ENCODE data around the gene SDK1. TPM values are rescaled to one million over a fixed set of nuclear protein-coding genes. Genes with fewer than 3 reads are reported as not detected.

SDK1 gene
- total and polyA plus RNA-seq, 10 of the 15 experiments (the other 5 are each of a cell fraction or from before 2014, with no cell fraction given), result 0.14 to 0.33 TPM; not detected in 8

GRCh38 chr7:4163565-4164203 lies 862.6 kb downstream of the SDK1 start:
- Histone ChIP-seq H3K36me3 (ENCODE audit: control insufficient read depth in 2 of 2, insufficient read depth in 2 of 2, low read length in 1 of 2) (no peaks in the 10 kb centered on the region), H3K4me2 (ENCODE audit: control insufficient read depth, insufficient read depth) (no peak overlapping the region), H3K27ac (ENCODE audit: control insufficient read depth, insufficient read depth) (no peak overlapping the region), H3K27me3 (replicated peaks in 1 of 2; ENCODE audit: control insufficient read depth in 2 of 2, insufficient read depth in 2 of 2, low read length in 1 of 2) (no peaks in the 10 kb centered on the region), H3K9ac (ENCODE audit: control insufficient read depth, insufficient read depth, low read length) (no peak overlapping the region), H4K20me1 (ENCODE audit: control insufficient read depth, insufficient read depth) (no peaks in the 10 kb centered on the region), H3K4me1 (ENCODE audit: control insufficient read depth, insufficient read depth, low read length) (no peaks in the 10 kb centered on the region), H3K9me3 (replicated peaks; ENCODE audit: control insufficient read depth, insufficient read depth, low read length) (no peaks in the 10 kb centered on the region; the same call in 2 of the 3 replicates), H2AFZ (ENCODE audit: control insufficient read depth, low read depth, low read length) (no peak overlapping the region), H3K4me3 (no peak overlapping the region), H3K79me2 (ENCODE audit: control insufficient read depth, insufficient read depth, low read length) (no peaks in the 10 kb centered on the region)
- POLR2A ChIA-PET, result no interaction called here
- intact Hi-C loops (cut with micrococcal nuclease; ENCODE audit: unreplicated experiment), result no loop called here
- FAIRE-seq (no peak), ATAC-seq (no peak), DNase-seq (ENCODE audit: low read depth, low spot score) (no peak)
- CTCF ChIA-PET, result no interaction called here
- TF ChIP-seq SUPT20H (IDR thresholded peaks at IDR 0.05; ENCODE audit: borderline replicate concordance, control insufficient read depth, low read depth, low read length) (no peak), ESRRA (IDR thresholded peaks at IDR 0.05; ENCODE audit: low read length) (no peak), IKZF1 (conservative IDR thresholded peaks at IDR 0.05) (no peak), SRF (IDR thresholded peaks at IDR 0.05; ENCODE audit: low read depth in 2 of 2, low read length in 2 of 2) (no peak), NRF1 (conservative IDR thresholded peaks at IDR 0.05; ENCODE audit: low read depth, low read length) (no peak), USF2 (IDR thresholded peaks at IDR 0.05; ENCODE audit: borderline replicate concordance, low read depth, low read length) (no peak), JUNB (IDR thresholded peaks at IDR 0.05) (no peak), BCL11A (IDR thresholded peaks at IDR 0.05; ENCODE audit: low read depth, low read length) (no peak), FOS (IDR thresholded peaks at IDR 0.05; ENCODE audit: borderline replicate concordance, extremely low read depth, insufficient read length) (no peak)
- BruUV-seq (replicated peaks), result no TSS peak
- 51% methylated on average over 13 of the region's 13 CpGs for WGBS (ENCODE audit: insufficient coverage, insufficient replicate concordance, low lambda C conversion rate, missing lambda C conversion rate)
- RAD21 ChIA-PET (ENCODE audit: unreplicated experiment), result no interaction called here
- in situ Hi-C loops (cut with MboI), result no loop called here
- SMC1A ChIA-PET (ENCODE audit: uncharacterized antibody, unreplicated experiment), result no interaction called here

Data from GM12878 (cell line).